ENCODE measurements around the gene EGLN3. TPM values are rescaled to one million over a fixed set of nuclear protein-coding genes. Genes with fewer than 3 reads are reported as not detected.
"Not testable (repeated sequence)": the region's sequence is repeated elsewhere in the genome, so short reads cannot be mapped to it uniquely, and the experiment has no call there.

The EGLN3 gene
- total RNA-seq, 1 donor from 2014 or later, result 2.8 TPM

- Mint-ChIP-seq H3K9me3 (ENCODE audit: low read depth) (peaks cover 14% of the 10 kb centered on the region), H3K27ac (ENCODE audit: unreplicated experiment) (no peak overlapping the region), H3K36me3 (ENCODE audit: low read depth) (peaks cover 3% of the 10 kb centered on the region), H3K4me1 (ENCODE audit: low read depth) (no peaks in the 10 kb centered on the region), H3K27me3 (ENCODE audit: low read depth) (peaks cover 5% of the 10 kb centered on the region), H3K4me3 (ENCODE audit: unreplicated experiment) (no peak overlapping the region)
- TF ChIP-seq CTCF (IDR thresholded peaks at IDR 0.05), result no peak
- DNase-seq (ENCODE audit: low spot score), result no peak
Measured at GRCh38 chr14:33968722-33969121, 17.8 kb upstream of the EGLN3 start.

GRCh38 chr14:33967138-33967537, 16.3 kb upstream of the EGLN3 start:
- Mint-ChIP-seq H3K27me3 (ENCODE audit: low read depth) (peaks cover 5% of the 10 kb centered on the region), H3K4me3 (ENCODE audit: unreplicated experiment) (no peak overlapping the region), H3K9me3 (ENCODE audit: low read depth) (peaks cover 18% of the 10 kb centered on the region), H3K27ac (ENCODE audit: unreplicated experiment) (no peak overlapping the region), H3K4me1 (ENCODE audit: low read depth) (no peaks in the 10 kb centered on the region), H3K36me3 (ENCODE audit: low read depth) (peaks cover 3% of the 10 kb centered on the region)
- DNase-seq (ENCODE audit: low spot score), result no peak
- TF ChIP-seq CTCF (IDR thresholded peaks at IDR 0.05), result no peak

GRCh38 chr14:33966276-33966675, 15.4 kb upstream of the EGLN3 start:
- no peak for TF ChIP-seq CTCF (IDR thresholded peaks at IDR 0.05)
- no peak for DNase-seq (ENCODE audit: low spot score)
- peaks cover 3% of the 10 kb centered on the region for H3K36me3 Mint-ChIP-seq (ENCODE audit: low read depth)

GRCh38 chr14:33964599-33965317, 13.9 kb upstream of the EGLN3 start:
- H3K4me3 Mint-ChIP-seq (ENCODE audit: unreplicated experiment), result no peak overlapping the region
- no peak for DNase-seq (ENCODE audit: low spot score)
- no peak overlapping the region for H3K27ac Mint-ChIP-seq (ENCODE audit: unreplicated experiment)
- peaks cover 6% of the 10 kb centered on the region for H3K9me3 Mint-ChIP-seq (ENCODE audit: low read depth)
- H3K27me3 Mint-ChIP-seq (ENCODE audit: low read depth), result peaks cover 5% of the 10 kb centered on the region
- H3K4me1 Mint-ChIP-seq (ENCODE audit: low read depth), result no peaks in the 10 kb centered on the region
- peaks cover 1% of the 10 kb centered on the region for H3K36me3 Mint-ChIP-seq (ENCODE audit: low read depth)
- no peak for TF ChIP-seq CTCF (IDR thresholded peaks at IDR 0.05)

More at GRCh38 chr14:33966276-33966675, 15.4 kb upstream of the EGLN3 start:
- Mint-ChIP-seq H3K4me1 (ENCODE audit: low read depth) (no peaks in the 10 kb centered on the region), H3K27me3 (ENCODE audit: low read depth) (peaks cover 5% of the 10 kb centered on the region), H3K27ac (ENCODE audit: unreplicated experiment) (no peak overlapping the region), H3K4me3 (ENCODE audit: unreplicated experiment) (no peak overlapping the region), H3K9me3 (ENCODE audit: low read depth) (peaks cover 18% of the 10 kb centered on the region)

GRCh38 chr14:33963892-33964291, 13.0 kb upstream of the EGLN3 start:
- no peak for TF ChIP-seq CTCF (IDR thresholded peaks at IDR 0.05)
- Mint-ChIP-seq H3K27me3 (ENCODE audit: low read depth) (peaks cover 2% of the 10 kb centered on the region), H3K4me3 (ENCODE audit: unreplicated experiment) (no peak overlapping the region), H3K4me1 (ENCODE audit: low read depth) (no peaks in the 10 kb centered on the region), H3K27ac (ENCODE audit: unreplicated experiment) (no peak overlapping the region), H3K36me3 (ENCODE audit: low read depth) (no peaks in the 10 kb centered on the region), H3K9me3 (ENCODE audit: low read depth) (peaks cover 4% of the 10 kb centered on the region)
- DNase-seq (ENCODE audit: low spot score), result no peak

- H3K9me3 Mint-ChIP-seq (ENCODE audit: low read depth); H3K4me3 Mint-ChIP-seq (ENCODE audit: unreplicated experiment); H3K36me3 Mint-ChIP-seq (ENCODE audit: low read depth); H3K27me3 Mint-ChIP-seq (ENCODE audit: low read depth); H3K27ac Mint-ChIP-seq (ENCODE audit: unreplicated experiment); H3K4me1 Mint-ChIP-seq (ENCODE audit: low read depth); DNase-seq (ENCODE audit: low spot score): not testable (repeated sequence)
Measured at GRCh38 chr14:33962466-33962865, 11.6 kb upstream of the EGLN3 start.

All from chondrocyte (in vitro differentiated cells).